HG02623 (cell line): Measurements from ENCODE around the gene PREX1.
"Not testable (repeated sequence)": the region's sequence is repeated elsewhere in the genome, so short reads cannot be mapped to it uniquely, and the experiment has no call there.

Experiments
- ATAC-seq: cut with Tn5 transposase; IDR thresholded peaks from one replicate; pipeline ENCODE4 v1.9.1; 2021; ENCODE audit warnings: moderate library complexity; ENCODE audit not compliant: unreplicated experiment

Gene PREX1

GRCh38 chr20:48758206-48758820 lies 69.5 kb downstream of the PREX1 start:
- no peak for ATAC-seq

DNA sequence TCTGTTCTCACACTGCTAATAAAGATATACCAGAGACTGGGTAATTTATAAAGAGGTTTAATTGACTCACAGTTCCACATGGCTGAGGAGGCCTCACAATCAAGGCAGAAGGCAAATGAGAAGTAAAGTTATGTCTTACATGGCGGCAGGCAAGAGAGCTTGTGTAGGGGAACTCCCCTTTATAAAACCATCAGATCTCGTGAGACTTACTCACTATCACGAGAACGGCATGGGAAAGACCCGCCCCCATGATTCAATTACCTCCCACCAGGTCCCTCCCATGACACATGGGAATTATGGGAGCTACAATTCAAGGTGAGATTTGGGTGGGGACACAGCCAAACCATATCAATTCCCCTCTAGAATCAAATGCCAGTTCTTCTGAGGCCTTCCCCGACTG lies 71.0 kb downstream of the PREX1 start:
- not testable (repeated sequence) for ATAC-seq

- ATAC-seq: no peak
These were observed 73.5 kb downstream of the PREX1 start for GRCh38 chr20:48754292-48754691.

- ATAC-seq: no peak
These were observed 74.8 kb downstream of the PREX1 start for GRCh38 chr20:48752963-48753362.

DNA sequence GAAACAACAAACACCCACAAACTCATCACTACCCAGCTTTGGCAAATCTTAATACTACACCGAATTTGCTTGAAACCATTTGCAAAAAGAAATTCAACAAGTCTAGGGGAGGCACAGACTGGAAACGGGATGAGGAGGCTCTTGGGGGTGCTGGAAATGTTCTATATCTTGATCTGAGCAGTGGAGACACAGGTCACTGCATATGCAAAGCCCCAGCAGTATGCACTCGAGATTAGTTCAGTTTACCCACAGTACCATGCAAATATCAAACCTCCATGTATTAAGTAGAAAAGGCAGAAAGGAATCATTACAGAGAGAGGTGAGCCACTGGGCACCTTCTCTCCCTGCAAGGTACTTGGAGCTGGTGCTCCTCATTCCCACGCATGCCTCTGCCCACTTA lies 75.9 kb downstream of the PREX1 start:
- ATAC-seq: no peak

- no peak for ATAC-seq
These were observed 76.7 kb downstream of the PREX1 start for GRCh38 chr20:48750941-48751635.

DNA sequence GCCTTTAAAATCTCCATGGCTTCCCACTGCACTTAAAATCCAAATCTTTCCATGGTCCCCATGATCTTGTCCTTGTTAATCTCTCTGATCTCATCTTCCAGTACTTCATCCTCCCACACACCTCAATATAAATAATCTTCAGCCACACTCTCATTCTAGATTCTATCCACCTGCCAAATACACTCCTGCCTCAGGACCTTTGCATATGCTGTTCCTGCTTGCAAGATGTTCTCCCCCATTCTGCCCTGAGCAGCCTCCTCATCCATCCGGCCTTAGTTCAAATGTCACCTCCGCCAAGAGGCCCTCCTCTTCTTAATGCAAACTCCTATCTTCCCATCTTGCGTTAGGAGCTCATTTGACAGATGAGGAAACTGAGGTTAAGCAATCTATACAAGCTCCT lies 77.4 kb downstream of the PREX1 start:
- no peak for ATAC-seq

- ATAC-seq: no peak
These were observed 78.4 kb downstream of the PREX1 start for GRCh38 chr20:48749437-48749836.

DNA sequence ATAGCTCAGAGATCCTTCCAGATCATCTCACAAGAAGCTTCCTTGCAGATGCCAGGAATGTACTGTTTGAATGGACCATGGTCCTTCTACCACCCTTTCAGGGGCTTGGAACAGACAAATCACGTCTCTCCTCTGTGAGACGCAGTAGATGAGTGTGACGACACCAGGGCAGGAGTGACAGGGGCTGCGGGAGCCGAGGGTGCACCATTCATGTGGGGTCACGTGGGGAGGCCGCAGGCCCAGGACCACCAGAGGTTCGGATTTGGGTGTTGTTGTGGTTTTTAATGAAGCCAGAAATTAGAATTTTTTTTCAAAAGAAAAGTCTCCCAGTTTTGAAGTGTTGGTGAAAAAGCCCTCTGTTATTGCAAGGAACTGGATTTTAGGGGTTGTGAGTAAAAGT lies 79.2 kb downstream of the PREX1 start:
- no peak for ATAC-seq

GRCh38 chr20:48747840-48748414 lies 79.9 kb downstream of the PREX1 start:
- no peak for ATAC-seq

- no peak for ATAC-seq
These were observed 82.5 kb downstream of the PREX1 start for GRCh38 chr20:48745330-48745729.

GRCh38 chr20:48744515-48744914 lies 83.3 kb downstream of the PREX1 start:
- no peak for ATAC-seq

DNA sequence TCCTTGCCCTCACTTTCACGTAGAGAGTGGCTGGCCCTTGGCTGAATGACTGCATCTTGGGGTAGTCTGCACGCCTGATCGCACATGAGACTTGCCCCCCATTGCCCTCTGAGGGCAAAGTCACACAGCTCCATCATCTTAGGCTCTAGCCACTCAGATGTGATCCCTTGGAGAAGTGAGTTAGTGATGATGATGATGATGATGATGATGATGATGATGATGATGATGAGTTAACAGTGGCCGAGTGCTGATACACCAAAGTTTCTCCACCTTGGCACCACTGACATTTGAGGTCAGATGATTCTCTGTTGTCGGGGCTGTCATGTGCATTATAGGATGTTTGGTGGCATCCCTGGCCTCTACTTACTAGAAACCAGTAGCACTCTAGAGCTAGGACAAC lies 84.0 kb downstream of the PREX1 start:
- no peak for ATAC-seq

GRCh38 chr20:48742912-48743680 lies 84.7 kb downstream of the PREX1 start:
- no peak for ATAC-seq

GRCh38 chr20:48742233-48742632 lies 85.6 kb downstream of the PREX1 start:
- ATAC-seq: no peak

DNA sequence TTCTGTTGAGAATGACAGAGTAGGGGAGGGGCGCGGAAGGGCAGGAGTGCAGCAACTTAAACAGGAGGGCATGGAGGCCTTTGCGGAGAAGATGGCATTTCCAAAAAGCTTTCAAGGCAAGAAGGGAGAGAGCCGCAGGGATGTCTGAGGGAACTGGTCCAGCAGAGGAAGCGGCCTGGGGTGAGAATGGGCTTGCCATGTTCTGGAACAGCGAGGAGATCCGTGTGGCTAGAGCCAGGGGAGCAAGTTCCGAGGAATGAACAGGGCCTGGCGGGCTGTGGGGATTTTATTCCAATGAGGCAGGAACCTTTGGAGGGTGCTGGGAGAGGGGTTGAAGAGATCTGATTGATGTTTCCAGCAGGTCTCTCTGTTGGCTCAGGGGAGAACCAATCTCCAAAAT lies 86.1 kb downstream of the PREX1 start:
- ATAC-seq: no peak

DNA sequence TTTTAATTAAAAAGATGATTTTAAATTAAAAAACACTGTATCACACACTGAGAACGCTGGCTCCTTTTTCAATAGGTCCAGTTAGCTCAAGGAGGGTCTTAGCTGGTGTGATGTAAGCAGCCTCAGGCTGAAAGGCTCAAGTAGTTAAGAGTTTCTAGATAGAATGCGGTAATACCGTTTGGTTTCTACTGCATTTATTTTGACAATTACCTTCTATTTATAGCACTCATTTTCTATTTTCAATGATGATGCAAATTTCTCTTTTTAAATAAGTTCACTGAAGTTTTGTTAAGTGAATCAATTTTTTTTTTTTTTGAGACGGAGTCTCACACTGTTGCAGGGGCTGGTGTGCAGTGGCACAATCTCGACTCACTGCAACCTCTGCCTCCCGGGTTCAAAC lies 87.1 kb downstream of the PREX1 start:
- ATAC-seq: no peak

- no peak for ATAC-seq
These were observed 87.5 kb downstream of the PREX1 start for GRCh38 chr20:48740292-48740649.

DNA sequence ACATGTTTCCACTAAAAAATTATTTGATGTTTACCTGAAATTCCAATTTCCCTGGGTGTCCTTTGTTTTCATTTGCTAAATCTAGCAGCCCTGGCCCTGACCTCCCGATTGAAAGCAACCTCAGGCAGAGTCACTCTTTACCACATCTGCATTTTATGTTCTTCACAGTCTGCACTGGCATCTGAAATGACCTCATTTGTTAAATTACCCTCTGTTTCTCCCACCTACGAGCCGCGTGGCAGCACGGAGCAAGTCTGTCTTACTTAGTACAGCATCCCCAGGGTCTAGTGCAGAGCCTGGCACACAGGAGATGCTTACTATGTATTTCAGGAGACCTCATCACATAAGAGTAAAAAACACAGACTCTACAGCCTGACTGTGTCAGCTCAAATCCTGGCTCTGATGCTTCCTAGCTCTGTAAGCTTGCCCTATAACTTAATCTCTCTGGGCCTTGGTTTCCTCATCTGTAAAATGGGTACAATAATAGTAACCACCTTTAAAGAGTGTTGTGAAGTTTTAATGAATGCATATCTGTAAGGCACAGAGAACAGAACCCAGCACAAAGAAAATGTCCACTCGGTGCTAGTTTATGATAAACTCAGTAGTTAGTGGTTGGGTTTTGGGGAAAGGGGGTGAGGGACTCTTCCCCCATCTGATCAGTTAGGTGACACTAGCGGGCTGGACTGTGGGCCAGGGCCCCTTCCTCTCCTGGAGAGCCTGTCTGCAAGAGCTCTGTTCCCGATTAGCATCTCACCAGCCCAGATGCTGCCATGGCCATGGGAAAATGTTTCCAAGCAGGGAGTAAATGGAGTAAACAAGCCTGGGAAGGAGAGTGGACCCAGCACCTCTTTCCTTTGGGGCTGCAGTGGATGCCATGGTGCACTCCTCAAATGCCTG lies 88.2 kb downstream of the PREX1 start:
- ATAC-seq: no peak

DNA sequence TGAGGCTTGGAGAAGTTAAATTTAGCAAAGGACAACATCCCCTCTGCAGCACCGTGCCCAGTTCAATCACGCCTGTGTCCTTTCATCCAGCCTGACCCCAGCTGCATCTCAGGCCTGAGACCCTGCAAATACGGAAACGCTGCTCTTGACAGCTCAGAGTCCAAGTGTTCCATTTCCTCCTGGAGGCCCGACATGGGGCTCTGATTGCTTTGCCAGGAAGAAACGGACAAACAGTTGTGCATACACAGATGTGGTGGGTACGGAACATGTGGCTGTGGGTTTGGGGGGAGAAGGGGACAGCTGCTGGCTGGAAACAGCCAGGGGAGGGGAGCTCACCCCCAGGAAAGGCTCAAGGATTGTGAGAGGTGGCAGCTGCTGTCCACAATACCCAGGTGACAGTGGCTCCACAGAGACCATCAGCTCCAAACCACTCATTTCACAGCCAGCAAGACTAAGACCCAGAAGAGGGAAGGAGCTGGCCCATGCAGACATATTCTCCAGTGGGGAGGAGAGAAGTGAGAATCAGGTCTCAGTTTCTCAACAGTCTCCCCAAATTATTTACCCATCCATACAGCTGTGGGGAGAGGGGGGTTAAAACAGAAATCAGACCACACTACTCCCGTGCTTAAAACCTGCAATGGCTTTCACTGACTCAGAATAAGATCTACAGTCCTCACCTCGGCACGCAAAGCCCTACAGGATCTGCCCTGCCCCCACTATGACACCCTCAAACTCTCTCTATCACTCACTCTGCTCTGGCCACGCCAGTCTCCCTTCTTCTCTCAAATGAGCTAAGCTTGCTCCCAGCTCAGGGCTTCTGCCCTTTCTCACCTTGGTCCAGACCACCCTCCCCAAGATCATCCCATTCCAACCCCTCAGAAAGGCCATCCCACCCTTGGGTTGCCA lies 89.1 kb downstream of the PREX1 start:
- peak; percentile 55 for ATAC-seq
